ENCODE results near the gene DNTT. TPM values are rescaled to one million over a fixed set of nuclear protein-coding genes. Genes with fewer than 3 reads are reported as not detected.

DNTT gene
- total and polyA plus RNA-seq, 2 experiments from 2014 or later = not detected

GRCh38 chr10:96276426-96276825 lies 27.8 kb upstream of the DNTT start (continued):
- TF ChIP-seq ZNF462 (CRISPR knock-in tag; IDR thresholded peaks at IDR 0.05) = no peak
- no peak for TF ChIP-seq ETS1 (IDR thresholded peaks at IDR 0.05)

- no peaks in the 10 kb centered on the region for H3K27me3 ChIP-seq (ENCODE audit: insufficient read depth)
- H3K4me3 ChIP-seq = no peak overlapping the region
- H3K4me1 ChIP-seq (ENCODE audit: insufficient read depth) = no peaks in the 10 kb centered on the region
- Mint-ChIP-seq H3K4me1 (no peaks in the 10 kb centered on the region), H3K9me3 (no peaks in the 10 kb centered on the region), H3K27me3 (ENCODE audit: insufficient read depth, low read depth, poor library complexity) (no peaks in the 10 kb centered on the region), H3K27ac (no peak overlapping the region), H3K4me3 (no peak overlapping the region), H3K36me3 (ENCODE audit: low read depth) (no peaks in the 10 kb centered on the region)
- H3K4me2 ChIP-seq = no peak overlapping the region
- H3K36me3 ChIP-seq (ENCODE audit: insufficient read depth) = no peaks in the 10 kb centered on the region
- no peaks in the 10 kb centered on the region for H4K20me1 ChIP-seq (replicated peaks; ENCODE audit: insufficient read depth)
- no peak overlapping the region for H2AFZ ChIP-seq
- DNase-seq (ENCODE audit: low spot score) = no peak
- no peak overlapping the region for H3K27ac ChIP-seq (ENCODE audit: low read depth)
- H3F3A ChIP-seq (replicated peaks; ENCODE audit: low read depth) = no peaks in the 10 kb centered on the region
- no peaks in the 10 kb centered on the region for H3K9me2 ChIP-seq (ENCODE audit: insufficient read depth)
- H3K79me2 ChIP-seq (replicated peaks; ENCODE audit: insufficient read depth) = no peaks in the 10 kb centered on the region
- no peak for ATAC-seq
- TF ChIP-seq CREB1 (CRISPR knock-in tag; IDR thresholded peaks at IDR 0.05; ENCODE audit: low read depth) (no peak), EZH2phosphoT487 (IDR thresholded peaks at IDR 0.05; ENCODE audit: unreplicated experiment) (no peak), POLR2AphosphoS5 (IDR thresholded peaks at IDR 0.05; ENCODE audit: low read depth) (no peak), JUNB (IDR thresholded peaks at IDR 0.05; ENCODE audit: unreplicated experiment) (no peak), REST (IDR thresholded peaks at IDR 0.05; ENCODE audit: unreplicated experiment) (no peak), ETS1 (IDR thresholded peaks at IDR 0.05) (no peak), NANOG (IDR thresholded peaks at IDR 0.05; ENCODE audit: borderline replicate concordance) (no peak), ZNF114 (CRISPR knock-in tag; IDR thresholded peaks at IDR 0.05) (no peak), EZH2 (IDR thresholded peaks at IDR 0.05; ENCODE audit: low read depth, unreplicated experiment) (no peak)
Observed at GRCh38 chr10:96276831-96277230, 27.4 kb upstream of the DNTT start.

All from GM23338 (cell line).